ENCODE results near the gene PRSS37.

- TF ChIP-seq, protein P1, sequence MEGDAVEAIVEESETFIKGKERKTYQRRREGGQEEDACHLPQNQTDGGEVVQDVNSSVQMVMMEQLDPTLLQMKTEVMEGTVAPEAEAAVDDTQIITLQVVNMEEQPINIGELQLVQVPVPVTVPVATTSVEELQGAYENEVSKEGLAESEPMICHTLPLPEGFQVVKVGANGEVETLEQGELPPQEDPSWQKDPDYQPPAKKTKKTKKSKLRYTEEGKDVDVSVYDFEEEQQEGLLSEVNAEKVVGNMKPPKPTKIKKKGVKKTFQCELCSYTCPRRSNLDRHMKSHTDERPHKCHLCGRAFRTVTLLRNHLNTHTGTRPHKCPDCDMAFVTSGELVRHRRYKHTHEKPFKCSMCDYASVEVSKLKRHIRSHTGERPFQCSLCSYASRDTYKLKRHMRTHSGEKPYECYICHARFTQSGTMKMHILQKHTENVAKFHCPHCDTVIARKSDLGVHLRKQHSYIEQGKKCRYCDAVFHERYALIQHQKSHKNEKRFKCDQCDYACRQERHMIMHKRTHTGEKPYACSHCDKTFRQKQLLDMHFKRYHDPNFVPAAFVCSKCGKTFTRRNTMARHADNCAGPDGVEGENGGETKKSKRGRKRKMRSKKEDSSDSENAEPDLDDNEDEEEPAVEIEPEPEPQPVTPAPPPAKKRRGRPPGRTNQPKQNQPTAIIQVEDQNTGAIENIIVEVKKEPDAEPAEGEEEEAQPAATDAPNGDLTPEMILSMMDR (conservative IDR thresholded peaks at IDR 0.05; ENCODE audit: low read depth, low read length): no peak
- no peak for TF ChIP-seq EZH2 (IDR thresholded peaks at IDR 0.05; ENCODE audit: borderline replicate concordance, low read depth, low read length, poor library complexity, severe bottlenecking)
Observed at GRCh38 chr7:141880960-141881359, 39.7 kb upstream of the PRSS37 start.
